Right lobe of liver (tissue), 4 donors: Measurements from ENCODE around the gene BDKRB2.

ENCODE experiments used
- POLR2A ChIP-seq: fragments of 450-650 bp; IDR thresholded peaks from one replicate; pipeline ENCODE4 v1.6.1; 2017; ENCODE audit warnings: antibody characterized with exemption, mild to moderate bottlenecking
- TF ChIP-seq, protein P1 (sequence below), 4 donors: fragments of 200-600 bp in 3 of 4; fragments of 450-650 bp in 1 of 4; IDR thresholded peaks; one replicate each; pipeline versions ENCODE4 v1.5.1 to v1.8.0; 2016 to 2022; ENCODE audit warnings: antibody characterized with exemption in 4 of 4, mild to moderate bottlenecking in 2 of 4
- donor health status: DM: no; HTN: no; CAD: no.
- donor health status: DM: no; HTN: no; CAD: no.
- donor health status: DM: no; HTN: yes; CAD: no.

DNA sequence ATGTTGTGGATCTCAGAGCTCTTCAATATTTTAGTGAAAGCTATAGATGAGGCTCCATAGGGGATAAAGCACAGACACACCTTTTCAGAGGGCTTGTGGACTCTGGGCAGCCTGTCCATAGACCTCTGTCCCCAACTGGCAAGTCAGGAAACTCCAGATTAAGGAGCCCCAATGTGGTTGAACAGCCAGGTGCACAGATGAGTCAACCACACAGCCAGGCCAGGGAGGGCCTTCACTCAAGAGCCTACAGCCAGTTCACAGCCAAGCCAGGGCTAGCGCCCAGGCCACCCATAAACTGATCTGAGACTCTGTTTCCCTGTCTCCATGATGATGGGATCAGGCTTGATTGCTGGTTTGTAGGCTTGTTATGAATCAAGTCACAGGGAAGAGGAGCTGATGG lies 1.0 kb upstream of the BDKRB2 start:
- TF ChIP-seq, protein P1, sequence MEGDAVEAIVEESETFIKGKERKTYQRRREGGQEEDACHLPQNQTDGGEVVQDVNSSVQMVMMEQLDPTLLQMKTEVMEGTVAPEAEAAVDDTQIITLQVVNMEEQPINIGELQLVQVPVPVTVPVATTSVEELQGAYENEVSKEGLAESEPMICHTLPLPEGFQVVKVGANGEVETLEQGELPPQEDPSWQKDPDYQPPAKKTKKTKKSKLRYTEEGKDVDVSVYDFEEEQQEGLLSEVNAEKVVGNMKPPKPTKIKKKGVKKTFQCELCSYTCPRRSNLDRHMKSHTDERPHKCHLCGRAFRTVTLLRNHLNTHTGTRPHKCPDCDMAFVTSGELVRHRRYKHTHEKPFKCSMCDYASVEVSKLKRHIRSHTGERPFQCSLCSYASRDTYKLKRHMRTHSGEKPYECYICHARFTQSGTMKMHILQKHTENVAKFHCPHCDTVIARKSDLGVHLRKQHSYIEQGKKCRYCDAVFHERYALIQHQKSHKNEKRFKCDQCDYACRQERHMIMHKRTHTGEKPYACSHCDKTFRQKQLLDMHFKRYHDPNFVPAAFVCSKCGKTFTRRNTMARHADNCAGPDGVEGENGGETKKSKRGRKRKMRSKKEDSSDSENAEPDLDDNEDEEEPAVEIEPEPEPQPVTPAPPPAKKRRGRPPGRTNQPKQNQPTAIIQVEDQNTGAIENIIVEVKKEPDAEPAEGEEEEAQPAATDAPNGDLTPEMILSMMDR (IDR thresholded peaks at IDR 0.05) = no peak
- TF ChIP-seq POLR2A = no peak
